HCT116 (cell line): ENCODE results near the gene TNIP1. TPM values are rescaled to one million over a fixed set of nuclear protein-coding genes. Genes with fewer than 3 reads are reported as not detected.

Experiments used
- ATAC-seq: fragments of 200-7000 bp; cut with Tn5 transposase; 2 replicates; pipeline ENCODE4 v1.9.1; 2020; ENCODE audit warnings: mild to moderate bottlenecking, moderate library complexity
- BruUV-seq: library from RNA; stranded (reverse); fragments of 400-500 nt; replicated peaks from 2 replicates; lab custom pipeline; 2021; lab: Mats Ljungman, UMichigan
- CTCF ChIA-PET: fragments of 300-600 bp; sonication (Branson Sonifier 250); formaldehyde crosslinking; loops from one replicate; lab custom pipeline; 2021; ENCODE audit warnings: antibody characterized with exemption; lab: Charles Lee
- POLR2A ChIA-PET: fragments of 300-600, 350-600 bp; sonication (Branson Sonifier 250); formaldehyde crosslinking; loops from one replicate; lab custom pipeline; 2021; ENCODE audit warnings: antibody characterized with exemption; lab: Charles Lee
- RAD21 ChIA-PET, 2 experiments: fragments of 300-600 bp; sonication (Branson Sonifier 250); formaldehyde crosslinking; loops; one replicate each; lab custom pipeline; 2023; ENCODE audit warnings: low total read pairs in 2 of 2; ENCODE audit not compliant: uncharacterized antibody in 2 of 2, unreplicated experiment in 2 of 2, low non-redundant PET in 1 of 2; lab: Charles Lee
- DNase-seq: peaks from one replicate; pipeline ENCODE4 v3.0.0-alpha.2; 2010; ENCODE audit warnings: low read depth, low spot score
- H2AFZ ChIP-seq: fragments of 200-600 bp; shearing (Covaris generic), sonication (generic); 2 replicates; pipeline ENCODE4 v1.6.1; 2017; ENCODE audit warnings: low read depth, mixed run types, mixed read lengths, antibody characterized with exemption, low read length; ENCODE audit not compliant: poor library complexity, severe bottlenecking
- H3K27ac ChIP-seq: 2 replicates; pipeline ENCODE4 v1.5.1; 2012; ENCODE audit warnings: low read depth, low read length
- H3K27me3 ChIP-seq: fragments of 200-600 bp; sonication (generic); 2 replicates; pipeline ENCODE4 v1.6.1; 2016; ENCODE audit warnings: mixed run types, low read length, mixed read lengths; ENCODE audit not compliant: insufficient read depth
- H3K36me3 ChIP-seq, 2 experiments: fragments of 200-500 bp in 1 of 2; fragments of 200-600 bp in 1 of 2; sonication (Bioruptor generic) in 1 of 2; sonication (generic) in 1 of 2; 2 replicates each; pipeline versions ENCODE4 v1.5.1 to v1.6.1; 2014 to 2016; ENCODE audit warnings: low read length in 2 of 2, inconsistent platforms in 1 of 2, mixed read lengths in 1 of 2, mixed run types in 1 of 2; ENCODE audit not compliant: insufficient read depth in 2 of 2, control insufficient read depth in 1 of 2
- H3K4me1 ChIP-seq, 2 experiments: fragments of 200-600 bp in 1 of 2; sonication (generic) in 1 of 2; 2 replicates each; pipeline versions ENCODE4 v1.5.1 to v1.6.1; 2012 to 2017; ENCODE audit warnings: low read length in 2 of 2, inconsistent platforms in 1 of 2, mild to moderate bottlenecking in 1 of 2, mixed read lengths in 1 of 2, mixed run types in 1 of 2, moderate library complexity in 1 of 2; ENCODE audit not compliant: insufficient read depth in 2 of 2, control insufficient read depth in 1 of 2
- H3K4me2 ChIP-seq: fragments of 200-600 bp; sonication (generic); 2 replicates; pipeline ENCODE4 v1.6.1; 2017; ENCODE audit warnings: mixed run types, low read length, mixed read lengths
- H3K4me3 ChIP-seq, 2 experiments: fragments of 200-600 bp in 1 of 2; sonication (generic) in 1 of 2; replicated peaks in 1 of 2; 2 replicates each; pipeline ENCODE4 v1.5.1; 2011 to 2016; ENCODE audit warnings: low read length in 2 of 2, control low read depth in 1 of 2, low read depth in 1 of 2, mild to moderate bottlenecking in 1 of 2, mixed read lengths in 1 of 2, mixed run types in 1 of 2
- H3K79me2 ChIP-seq: fragments of 200-600 bp; sonication (generic); 2 replicates; pipeline ENCODE4 v1.6.1; 2017; ENCODE audit warnings: mild to moderate bottlenecking, mixed run types, low read length, moderate library complexity, mixed read lengths; ENCODE audit not compliant: insufficient read depth
- H3K9ac ChIP-seq: fragments of 200-600 bp; sonication (generic); 2 replicates; pipeline ENCODE4 v1.6.1; 2016; ENCODE audit warnings: low read length, mixed read lengths
- H3K9me2 ChIP-seq: fragments of 200-600 bp; sonication (generic), shearing (Covaris generic); 2 replicates; pipeline ENCODE4 v1.6.1; 2017; ENCODE audit warnings: mixed run types, mild to moderate bottlenecking, moderate library complexity; ENCODE audit not compliant: insufficient read depth
- H3K9me3 ChIP-seq, 2 experiments: fragments of 200-500 bp in 1 of 2; fragments of 200-600 bp in 1 of 2; sonication (Bioruptor generic) in 1 of 2; sonication (generic) in 1 of 2; 2 replicates each; pipeline ENCODE4 v1.6.1; 2014 to 2017; ENCODE audit warnings: low read length in 2 of 2, mixed read lengths in 2 of 2, inconsistent platforms in 1 of 2, low read depth in 1 of 2, mild to moderate bottlenecking in 1 of 2, mixed run types in 1 of 2, moderate library complexity in 1 of 2; ENCODE audit not compliant: control insufficient read depth in 1 of 2, insufficient read depth in 1 of 2
- H4K20me1 ChIP-seq: fragments of 200-600 bp; sonication (generic), shearing (Covaris generic); 2 replicates; pipeline ENCODE4 v1.6.1; 2017; ENCODE audit warnings: mixed run types, mild to moderate bottlenecking, moderate library complexity; ENCODE audit not compliant: insufficient read depth
- CTCF ChIP-seq, 3 experiments: fragments of 200-600 bp in 1 of 3; sonication (generic) in 1 of 3; IDR thresholded peaks in 2 of 3; conservative IDR thresholded peaks in 1 of 3; 2 replicates each; pipeline ENCODE4 v1.5.1; 2012 to 2017; ENCODE audit warnings: low read depth in 2 of 3, low read length in 2 of 3, antibody characterized with exemption in 1 of 3, borderline replicate concordance in 1 of 3, control low read depth in 1 of 3, mild to moderate bottlenecking in 1 of 3, mixed read lengths in 1 of 3, mixed run types in 1 of 3, moderate library complexity in 1 of 3; ENCODE audit not compliant: insufficient read depth in 1 of 3
- JUND ChIP-seq: IDR thresholded peaks from 2 replicates; pipeline ENCODE4 v1.6.1; 2012
- MAX ChIP-seq: IDR thresholded peaks from 2 replicates; pipeline ENCODE4 v1.6.1; 2012
- RAD21 ChIP-seq: IDR thresholded peaks from 2 replicates; pipeline ENCODE4 v1.6.1; 2012; ENCODE audit warnings: low read depth, mild to moderate bottlenecking
- SP1 ChIP-seq: IDR thresholded peaks from 2 replicates; pipeline ENCODE4 v1.6.1; 2012; ENCODE audit warnings: low read depth
- intact Hi-C: fragments of 100-400 bp; cut with micrococcal nuclease; formaldehyde crosslinking; loops from 2 replicates; pipeline ENCODE4 v1.10.0; 2022
- total RNA-seq: library from RNA; stranded (reverse); gene quantifications from one replicate; pipeline ENCODE4 v1.2.1, GENCODE V29; 2021; ENCODE audit not compliant: unreplicated experiment

Gene TNIP1
- total RNA-seq, 1 experiment from 2014 or later: 46.0 TPM

- Histone ChIP-seq H4K20me1 (no peaks in the 10 kb centered on the region), H3K9me2 (no peaks in the 10 kb centered on the region), H3K9me3 (no peaks in the 10 kb centered on the region), H2AFZ (no peak overlapping the region), H3K36me3 (peaks cover 0 to 19% of the 10 kb centered on the region in 2 experiments; a peak in 3 of 4 replicates), H3K79me2 (no peaks in the 10 kb centered on the region), H3K27ac (no peak overlapping the region), H3K4me3 (no peak overlapping the region), H3K9ac (no peak overlapping the region), H3K4me2 (no peak overlapping the region), H3K4me1 (peaks cover 0 to 20% of the 10 kb centered on the region in 2 experiments; a peak in 2 of 4 replicates), H3K27me3 (no peaks in the 10 kb centered on the region)
- no TSS peak for BruUV-seq
- no peak for DNase-seq
- ATAC-seq: no peak
- POLR2A ChIA-PET: no interaction called here
- RAD21 ChIA-PET: no interaction called here
- intact Hi-C loops: loop anchor here (2.0 to 5.0 kb wide), 3 partner anchors 374 to 615 kb away; no protein-coding TSS in a partner anchor
- CTCF ChIA-PET: interaction anchor here (2.8 to 5.0 kb wide), 2 partner anchors 37 to 111 kb away, joined by 22 to 29 read pairs; no protein-coding TSS in a partner anchor
- no peak for TF ChIP-seq JUND
- no peak for TF ChIP-seq MAX
These were observed 47.1 kb upstream of the TNIP1 start for GRCh38 chr5:151127926-151128325.

- BruUV-seq: no TSS peak
- ChIA-PET RAD21 (interaction anchor here (0.6 to 1.9 kb wide), 11 partner anchors 11 to 526 kb away, joined by 3 to 29 read pairs (median 4); partner anchors contain the start of gene ANXA6 (in 2 of the 2)), POLR2A (interaction anchor here (1.7 kb wide), 1 partner anchor 39 kb away, joined by 7 read pairs; no protein-coding TSS in a partner anchor), CTCF (interaction anchor here (0.6 to 3.7 kb wide), 18 partner anchors 10 to 526 kb away, joined by 3 to 107 read pairs (median 8); partner anchors contain the start of gene ANXA6)
- H3K27me3 ChIP-seq: no peaks in the 10 kb centered on the region
- peak; percentile 88 for ATAC-seq
- no peaks in the 10 kb centered on the region for H3K9me2 ChIP-seq
- no peak for TF ChIP-seq SP1
- peak; percentile 88 for TF ChIP-seq RAD21
- peak; percentile 72 to 90 (median 84) for TF ChIP-seq CTCF (IDR thresholded peaks at IDR 0.05 in 2 of 3, conservative IDR thresholded peaks at IDR 0.05 in 1 of 3; ENCODE audit: borderline replicate concordance in 1 of 3, insufficient read depth in 1 of 3, low read depth in 2 of 3, low read length in 2 of 3)
- no peak overlapping the region for H3K9ac ChIP-seq
- intact Hi-C loops: loop anchor here (1.0 to 5.0 kb wide), 5 partner anchors 39 to 617 kb away; no protein-coding TSS in a partner anchor
- no peak overlapping the region for H3K4me3 ChIP-seq
- no peaks in the 10 kb centered on the region for H3K79me2 ChIP-seq
- no peaks in the 10 kb centered on the region for H3K9me3 ChIP-seq
- H2AFZ ChIP-seq: no peak overlapping the region
- no peak overlapping the region for H3K27ac ChIP-seq
- peaks cover 0 to 18% of the 10 kb centered on the region in 2 experiments; a peak in 2 of 4 replicates for H3K4me1 ChIP-seq
- no peak overlapping the region for H3K4me2 ChIP-seq
- H4K20me1 ChIP-seq: no peaks in the 10 kb centered on the region
- peak; percentile 38 for DNase-seq
- H3K36me3 ChIP-seq: peaks cover 4 to 26% of the 10 kb centered on the region in 2 experiments
These were observed 45.4 kb upstream of the TNIP1 start for GRCh38 chr5:151126199-151126645.
